Epithelial cell of esophagus (primary cell): Measurements from ENCODE around the gene ATF6.

ENCODE experiments used
- DNase-seq: peaks from one replicate; pipeline ENCODE4 v3.0.0; 2010; ENCODE audit warnings: low read depth
- H3K4me3 ChIP-seq: 2 replicates; pipeline ENCODE4 v1.5.1; 2011; ENCODE audit warnings: mild to moderate bottlenecking, low read length, control low read depth
- CTCF ChIP-seq: IDR thresholded peaks from 2 replicates; pipeline ENCODE4 v1.5.1; 2011; ENCODE audit warnings: low read depth, mild to moderate bottlenecking, low read length, control low read depth, inconsistent platforms; ENCODE audit not compliant: insufficient read depth; ENCODE audit errors: missing control alignments

ATF6 gene

GRCh38 chr1:161866241-161866640 is 100.1 kb downstream of the ATF6 start:
- H3K4me3 ChIP-seq = no peak overlapping the region
- DNase-seq = no peak
- no peak for TF ChIP-seq CTCF

GRCh38 chr1:161868832-161869231 is 102.7 kb downstream of the ATF6 start:
- H3K4me3 ChIP-seq = no peak overlapping the region
- TF ChIP-seq CTCF = no peak

GRCh38 chr1:161869291-161869690 is 103.2 kb downstream of the ATF6 start:
- no peak for DNase-seq
- H3K4me3 ChIP-seq = no peak overlapping the region

More at GRCh38 chr1:161868832-161869231, 102.7 kb downstream of the ATF6 start:
- no peak for DNase-seq

GRCh38 chr1:161872506-161872905 is 106.4 kb downstream of the ATF6 start:
- no peak for DNase-seq
- no peak for TF ChIP-seq CTCF
- H3K4me3 ChIP-seq = no peak overlapping the region

More at GRCh38 chr1:161869291-161869690, 103.2 kb downstream of the ATF6 start:
- no peak for TF ChIP-seq CTCF

GRCh38 chr1:161879261-161879660 is 113.1 kb downstream of the ATF6 start:
- DNase-seq = no peak
- H3K4me3 ChIP-seq = no peak overlapping the region
- no peak for TF ChIP-seq CTCF

- no peak for TF ChIP-seq CTCF
- H3K4me3 ChIP-seq = no peak overlapping the region
- DNase-seq = no peak
These were observed 118.4 kb downstream of the ATF6 start for GRCh38 chr1:161884475-161884874.

GRCh38 chr1:161885003-161885402 is 118.9 kb downstream of the ATF6 start:
- DNase-seq = peak; percentile 74
- no peak overlapping the region for H3K4me3 ChIP-seq
- TF ChIP-seq CTCF = no peak
